GM18951 (cell line): Measurements from ENCODE around the gene SLC30A5.

Experiments used
- POLR2A ChIP-seq: IDR thresholded peaks from 4 replicates; pipeline ENCODE4 v1.6.1; 2011; ENCODE audit warnings: mild to moderate bottlenecking; ENCODE audit not compliant: insufficient read length, insufficient read depth; ENCODE audit errors: extremely low read depth
- in situ Hi-C: fragments of 300-500 bp; cut with MboI; formaldehyde crosslinking; loops from one replicate; pipeline ENCODE4 v1.12.0; 2022; ENCODE audit warnings: low sequenced_read_pairs, mixed read lengths, inconsistent platforms; ENCODE audit not compliant: unreplicated experiment

The SLC30A5 gene

DNA sequence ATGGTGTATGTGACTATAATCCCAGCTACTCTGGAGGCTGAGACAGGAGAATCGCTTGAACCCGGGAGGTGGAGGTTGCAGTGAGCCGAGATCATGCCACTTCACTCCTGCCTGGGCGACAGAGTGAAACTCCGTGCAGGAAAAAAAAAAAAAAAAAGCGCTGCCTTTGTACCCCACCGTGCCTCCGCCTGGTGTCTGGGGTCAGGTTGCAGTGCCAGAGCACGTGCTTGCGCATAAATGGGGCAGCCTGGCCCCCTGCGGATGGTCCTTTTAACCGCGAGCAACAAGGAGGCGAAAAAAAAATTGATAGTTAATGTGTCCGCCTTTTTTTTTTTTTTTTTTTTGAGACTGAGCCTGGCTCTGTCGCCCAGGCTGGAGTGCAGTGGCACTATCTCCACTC is 66.8 kb downstream of the SLC30A5 start:
- no peak for TF ChIP-seq POLR2A
- in situ Hi-C loops, result no loop called here

- TF ChIP-seq POLR2A, result peak; percentile 75
- in situ Hi-C loops, result no loop called here
Measured at GRCh38 chr5:69166686-69167492, 73.1 kb downstream of the SLC30A5 start, which contains the start of gene CCNB1. Gene CCNB1, plus strand, starts transcription at chr5:69167150. Its CDS starts 113 bp downstream, at chr5:69167263.

DNA sequence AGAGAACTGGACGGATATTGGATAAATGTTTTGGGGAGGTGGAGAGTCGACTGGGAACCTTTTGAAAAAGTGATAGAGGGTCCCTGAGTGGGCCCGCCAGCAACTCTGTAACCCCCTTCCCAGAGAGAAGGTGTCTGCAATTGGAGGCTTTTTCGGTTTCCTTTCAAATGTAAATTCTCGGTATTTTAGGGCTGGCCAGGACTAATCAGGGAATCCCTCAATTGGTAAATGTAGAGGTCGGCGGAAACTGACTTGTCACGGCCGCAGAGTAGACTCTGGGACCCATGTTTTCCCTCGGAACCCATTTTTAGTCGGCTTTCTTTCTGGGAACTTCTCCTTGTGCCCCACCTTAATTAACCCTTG is 73.7 kb downstream of the SLC30A5 start:
- in situ Hi-C loops, result no loop called here
- TF ChIP-seq POLR2A, result no peak

DNA sequence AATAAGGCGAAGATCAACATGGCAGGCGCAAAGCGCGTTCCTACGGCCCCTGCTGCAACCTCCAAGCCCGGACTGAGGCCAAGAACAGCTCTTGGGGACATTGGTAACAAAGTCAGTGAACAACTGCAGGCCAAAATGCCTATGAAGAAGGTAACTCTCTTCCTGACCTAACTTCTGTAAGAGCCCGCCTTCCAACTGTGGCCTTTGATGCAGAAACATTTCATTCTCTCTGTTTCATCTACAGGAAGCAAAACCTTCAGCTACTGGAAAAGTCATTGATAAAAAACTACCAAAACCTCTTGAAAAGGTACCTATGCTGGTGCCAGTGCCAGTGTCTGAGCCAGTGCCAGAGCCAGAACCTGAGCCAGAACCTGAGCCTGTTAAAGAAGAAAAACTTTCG is 74.1 kb downstream of the SLC30A5 start:
- TF ChIP-seq POLR2A, result no peak
- in situ Hi-C loops, result no loop called here

DNA sequence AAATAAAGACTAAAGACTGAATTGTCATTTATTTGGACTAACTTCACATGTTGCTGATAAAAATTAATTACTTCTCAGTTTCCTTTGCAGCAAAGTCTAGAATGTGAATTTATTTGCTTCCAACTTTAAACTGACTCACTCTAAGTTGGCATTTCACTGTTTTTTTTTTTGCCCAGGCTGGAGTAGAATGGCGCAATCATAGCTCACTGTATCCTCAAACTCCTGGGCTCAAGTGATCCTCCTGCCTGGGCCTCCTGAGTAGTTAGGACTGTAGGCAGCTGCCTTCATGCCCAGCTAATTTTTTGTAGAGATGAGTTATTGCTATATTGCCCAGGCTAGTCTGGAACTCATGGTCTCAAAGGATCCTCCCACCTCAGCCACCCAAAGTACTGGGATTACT is 76.7 kb downstream of the SLC30A5 start:
- no peak for TF ChIP-seq POLR2A
- in situ Hi-C loops, result no loop called here

DNA sequence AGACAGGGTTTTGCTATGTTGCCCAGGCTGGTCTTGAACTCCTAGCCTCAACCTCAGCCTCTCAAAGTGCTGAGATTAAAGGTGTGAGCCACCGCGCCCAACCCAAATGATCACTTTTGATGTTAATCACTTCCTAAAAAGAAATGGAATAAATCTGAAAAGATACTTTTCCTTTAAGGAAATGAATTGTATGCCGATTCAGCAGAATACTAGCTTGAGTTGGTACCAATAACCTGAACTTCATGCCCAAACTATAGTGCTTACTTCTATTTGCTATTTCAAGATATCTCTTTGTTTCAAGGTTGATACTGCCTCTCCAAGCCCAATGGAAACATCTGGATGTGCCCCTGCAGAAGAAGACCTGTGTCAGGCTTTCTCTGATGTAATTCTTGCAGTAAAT is 77.2 kb downstream of the SLC30A5 start:
- TF ChIP-seq POLR2A, result no peak
- in situ Hi-C loops, result no loop called here
